Measurements from ENCODE around the gene ARID1A.

Gene ARID1A

DNA sequence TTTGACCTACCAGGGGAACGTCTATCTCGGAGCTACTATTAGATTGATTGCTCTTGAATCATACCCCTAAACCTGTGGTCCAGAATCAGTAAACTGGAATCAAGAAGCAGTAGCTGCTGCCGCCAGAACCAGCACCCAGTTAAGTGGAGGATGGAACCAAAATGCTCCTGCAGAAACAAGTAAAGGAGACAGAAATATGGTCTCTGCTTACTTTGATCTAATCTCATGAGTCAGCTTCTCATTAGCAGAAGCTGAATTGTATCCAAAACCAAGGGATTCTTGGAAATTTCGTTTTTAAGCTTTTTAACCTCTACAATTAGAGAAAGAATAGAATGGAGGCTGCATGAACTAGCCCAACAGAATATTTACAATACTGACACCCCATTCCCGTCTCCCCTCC, 49.4 kb downstream of the ARID1A start:
- no peaks in the 10 kb centered on the region for H3K9me3 ChIP-seq (ENCODE audit: control insufficient read depth in 2 of 2, low read length in 2 of 2)
- no peak overlapping the region for H3K9ac ChIP-seq (ENCODE audit: low read length in 2 of 2)
- H3K4me3 ChIP-seq (ENCODE audit: low read length in 2 of 2) = no peak overlapping the region
- H3K27me3 ChIP-seq (ENCODE audit: control insufficient read depth in 1 of 2, insufficient read depth in 2 of 2, low read length in 2 of 2) = no peaks in the 10 kb centered on the region
- H3K4me1 ChIP-seq (ENCODE audit: control insufficient read depth, insufficient read depth, low read length) = peaks cover 17% of the 10 kb centered on the region
- peaks cover 17% of the 10 kb centered on the region in 2 donors for H3K36me3 ChIP-seq (ENCODE audit: control insufficient read depth in 2 of 2, insufficient read depth in 2 of 2, low read length in 2 of 2)
- H3K27ac ChIP-seq (ENCODE audit: low read length) = no peak overlapping the region

DNA sequence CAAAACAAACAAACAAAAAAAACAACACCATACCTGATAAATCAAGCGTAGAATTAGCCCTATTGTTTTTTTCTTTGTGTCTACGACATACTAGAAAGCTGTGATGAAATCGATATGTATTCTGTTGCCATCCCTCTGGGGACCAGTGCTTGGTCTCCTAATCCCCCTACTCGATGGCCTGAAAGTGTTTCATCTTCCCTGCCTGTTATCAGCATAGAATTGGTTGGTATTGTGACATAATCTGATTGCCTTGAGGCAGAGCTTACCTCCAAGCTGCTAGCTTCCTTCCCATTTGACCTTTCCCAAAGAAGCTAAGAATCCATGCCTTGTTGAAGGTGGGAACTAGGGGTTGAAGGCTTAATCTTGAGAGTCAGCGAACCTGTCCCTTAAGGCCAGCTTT, 51.2 kb downstream of the ARID1A start:
- Histone ChIP-seq H3K9me3 (ENCODE audit: control insufficient read depth in 2 of 2, low read length in 2 of 2) (no peaks in the 10 kb centered on the region), H3K4me3 (ENCODE audit: low read length in 2 of 2) (no peak overlapping the region), H3K27ac (ENCODE audit: low read length) (no peak overlapping the region), H3K27me3 (ENCODE audit: control insufficient read depth in 1 of 2, insufficient read depth in 2 of 2, low read length in 2 of 2) (no peaks in the 10 kb centered on the region), H3K9ac (ENCODE audit: low read length in 2 of 2) (no peak overlapping the region), H3K36me3 (ENCODE audit: control insufficient read depth in 2 of 2, insufficient read depth in 2 of 2, low read length in 2 of 2) (peaks cover 11 to 18% of the 10 kb centered on the region in 2 donors), H3K4me1 (ENCODE audit: control insufficient read depth, insufficient read depth, low read length) (peaks cover 14% of the 10 kb centered on the region)

DNA sequence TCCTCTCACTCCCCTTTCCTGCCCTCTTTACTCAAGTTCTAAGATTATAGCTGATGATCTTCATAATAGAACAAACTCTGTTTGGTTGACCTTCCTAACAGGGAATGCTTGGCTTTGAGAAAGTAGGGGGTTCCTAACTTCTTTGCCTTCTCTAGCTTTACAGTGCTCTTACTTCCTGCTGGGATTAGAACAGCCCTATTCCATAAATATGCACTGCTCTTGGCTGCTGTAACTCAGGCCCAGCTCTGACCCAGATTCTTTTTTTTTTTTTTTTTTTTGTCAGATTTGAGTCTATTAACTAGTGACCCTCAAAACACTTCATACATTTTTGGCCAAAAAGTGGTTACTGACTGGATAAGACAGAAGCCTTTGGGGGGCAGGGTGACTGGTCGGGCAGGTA, 52.5 kb downstream of the ARID1A start:
- Histone ChIP-seq H3K9me3 (ENCODE audit: control insufficient read depth in 2 of 2, low read length in 2 of 2) (no peaks in the 10 kb centered on the region), H3K27ac (ENCODE audit: low read length) (no peak overlapping the region), H3K9ac (ENCODE audit: low read length in 2 of 2) (no peak overlapping the region), H3K4me1 (ENCODE audit: control insufficient read depth, insufficient read depth, low read length) (peaks cover 18% of the 10 kb centered on the region), H3K4me3 (ENCODE audit: low read length in 2 of 2) (no peak overlapping the region), H3K27me3 (ENCODE audit: control insufficient read depth in 1 of 2, insufficient read depth in 2 of 2, low read length in 2 of 2) (no peaks in the 10 kb centered on the region), H3K36me3 (ENCODE audit: control insufficient read depth in 2 of 2, insufficient read depth in 2 of 2, low read length in 2 of 2) (peaks cover 8 to 18% of the 10 kb centered on the region in 2 donors)

GRCh38 chr1:26749458-26749857, 53.6 kb downstream of the ARID1A start:
- H3K4me3 ChIP-seq (ENCODE audit: low read length in 2 of 2) = no peak overlapping the region
- H3K27ac ChIP-seq (ENCODE audit: low read length) = no peak overlapping the region
- H3K36me3 ChIP-seq (ENCODE audit: control insufficient read depth in 2 of 2, insufficient read depth in 2 of 2, low read length in 2 of 2) = peaks cover 8 to 15% of the 10 kb centered on the region in 2 donors
- peaks cover 13% of the 10 kb centered on the region for H3K4me1 ChIP-seq (ENCODE audit: control insufficient read depth, insufficient read depth, low read length)
- H3K9me3 ChIP-seq (ENCODE audit: control insufficient read depth in 2 of 2, low read length in 2 of 2) = no peaks in the 10 kb centered on the region
- H3K27me3 ChIP-seq (ENCODE audit: control insufficient read depth in 1 of 2, insufficient read depth in 2 of 2, low read length in 2 of 2) = no peaks in the 10 kb centered on the region
- no peak overlapping the region for H3K9ac ChIP-seq (ENCODE audit: low read length in 2 of 2)

DNA sequence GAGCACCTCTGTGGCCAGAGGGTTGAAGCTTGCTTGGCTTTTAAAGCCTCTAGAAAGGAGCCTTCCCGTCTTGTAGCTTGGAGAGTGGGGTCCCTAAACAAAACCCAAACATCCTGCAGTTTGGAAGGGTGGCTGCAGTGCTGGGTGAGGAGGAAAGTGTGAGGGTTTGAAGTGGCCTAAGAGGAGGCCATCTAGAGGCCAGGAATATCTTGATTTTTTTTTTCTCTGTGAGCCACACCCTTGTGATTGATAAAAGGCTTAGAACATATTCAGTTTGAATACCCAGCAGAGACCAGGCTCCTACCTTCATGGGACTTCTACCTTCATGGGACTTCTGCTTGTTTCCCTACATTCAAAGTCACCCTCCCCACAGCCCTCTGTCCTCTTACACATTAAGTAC, 54.6 kb downstream of the ARID1A start:
- H3K27me3 ChIP-seq (ENCODE audit: control insufficient read depth in 1 of 2, insufficient read depth in 2 of 2, low read length in 2 of 2) = no peaks in the 10 kb centered on the region
- peaks cover 0 to 15% of the 10 kb centered on the region in 2 donors for H3K36me3 ChIP-seq (ENCODE audit: control insufficient read depth in 2 of 2, insufficient read depth in 2 of 2, low read length in 2 of 2)
- H3K9me3 ChIP-seq (ENCODE audit: control insufficient read depth in 2 of 2, low read length in 2 of 2) = no peaks in the 10 kb centered on the region
- H3K27ac ChIP-seq (ENCODE audit: low read length) = no peak overlapping the region
- H3K4me3 ChIP-seq (ENCODE audit: low read length in 2 of 2) = no peak overlapping the region
- H3K4me1 ChIP-seq (ENCODE audit: control insufficient read depth, insufficient read depth, low read length) = peaks cover 10% of the 10 kb centered on the region
- H3K9ac ChIP-seq (ENCODE audit: low read length in 2 of 2) = no peak overlapping the region

DNA sequence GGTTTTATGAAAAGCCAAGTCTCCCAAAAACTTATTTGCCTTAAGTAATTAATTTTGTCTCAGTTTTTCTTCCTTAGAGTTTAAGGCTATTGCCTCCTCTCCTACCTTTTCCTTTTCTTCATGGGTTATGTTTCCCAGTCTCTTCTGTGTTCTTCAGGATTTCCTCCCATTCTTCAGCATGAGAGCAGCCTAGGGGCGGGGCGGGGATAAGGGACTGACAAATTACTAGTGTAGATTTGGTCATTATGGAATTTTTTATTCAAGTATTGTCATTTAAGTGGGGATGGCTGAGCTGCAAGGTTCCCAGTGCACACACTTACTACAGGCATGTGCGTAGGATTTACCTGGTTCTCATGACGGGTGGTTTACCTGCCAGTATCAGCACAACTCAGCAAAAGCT, 56.7 kb downstream of the ARID1A start:
- H3K36me3 ChIP-seq (ENCODE audit: control insufficient read depth in 2 of 2, insufficient read depth in 2 of 2, low read length in 2 of 2) = peaks cover 0 to 12% of the 10 kb centered on the region in 2 donors
- no peak overlapping the region for H3K27ac ChIP-seq (ENCODE audit: low read length)
- H3K4me3 ChIP-seq (ENCODE audit: low read length in 2 of 2) = no peak overlapping the region
- peaks cover 10% of the 10 kb centered on the region for H3K4me1 ChIP-seq (ENCODE audit: control insufficient read depth, insufficient read depth, low read length)
- H3K9me3 ChIP-seq (ENCODE audit: control insufficient read depth in 2 of 2, low read length in 2 of 2) = no peaks in the 10 kb centered on the region
- no peaks in the 10 kb centered on the region for H3K27me3 ChIP-seq (ENCODE audit: control insufficient read depth in 1 of 2, insufficient read depth in 2 of 2, low read length in 2 of 2)
- H3K9ac ChIP-seq (ENCODE audit: low read length in 2 of 2) = no peak overlapping the region

- Histone ChIP-seq H3K9me3 (ENCODE audit: control insufficient read depth in 2 of 2, low read length in 2 of 2) (no peaks in the 10 kb centered on the region), H3K4me3 (ENCODE audit: low read length in 2 of 2) (no peak overlapping the region), H3K9ac (ENCODE audit: low read length in 2 of 2) (no peak overlapping the region), H3K4me1 (ENCODE audit: control insufficient read depth, insufficient read depth, low read length) (peaks cover 10% of the 10 kb centered on the region), H3K36me3 (ENCODE audit: control insufficient read depth in 2 of 2, insufficient read depth in 2 of 2, low read length in 2 of 2) (peaks cover 4 to 23% of the 10 kb centered on the region in 2 donors), H3K27me3 (ENCODE audit: control insufficient read depth in 1 of 2, insufficient read depth in 2 of 2, low read length in 2 of 2) (no peaks in the 10 kb centered on the region), H3K27ac (ENCODE audit: low read length) (no peak overlapping the region)
Observed at GRCh38 chr1:26754086-26754874, 58.5 kb downstream of the ARID1A start.

DNA sequence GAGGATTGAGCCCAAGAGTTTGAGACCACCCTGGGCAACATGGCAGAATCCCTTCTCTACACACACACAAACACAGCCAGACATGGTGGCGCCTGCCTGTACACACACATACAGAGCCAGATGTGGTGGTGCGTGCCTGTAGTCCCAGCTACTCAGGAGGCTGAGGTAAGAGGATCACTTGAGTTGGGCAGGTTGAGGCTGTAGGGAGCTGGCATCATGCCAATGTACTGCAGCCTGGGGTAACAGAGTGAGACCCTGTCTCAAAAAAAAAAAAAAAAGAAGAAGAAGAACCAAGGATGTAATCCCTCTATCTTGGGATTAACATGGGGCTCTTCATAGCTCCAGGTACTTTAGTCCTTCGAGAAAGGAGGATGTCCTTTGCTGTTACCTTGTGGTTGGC, 62.5 kb downstream of the ARID1A start:
- no peaks in the 10 kb centered on the region for H3K9me3 ChIP-seq (ENCODE audit: control insufficient read depth in 2 of 2, low read length in 2 of 2)
- H3K9ac ChIP-seq (ENCODE audit: low read length in 2 of 2) = no peak overlapping the region
- no peak overlapping the region for H3K4me3 ChIP-seq (ENCODE audit: low read length in 2 of 2)
- no peaks in the 10 kb centered on the region for H3K27me3 ChIP-seq (ENCODE audit: control insufficient read depth in 1 of 2, insufficient read depth in 2 of 2, low read length in 2 of 2)
- peaks cover 21 to 37% of the 10 kb centered on the region in 2 donors for H3K36me3 ChIP-seq (ENCODE audit: control insufficient read depth in 2 of 2, insufficient read depth in 2 of 2, low read length in 2 of 2)
- no peak overlapping the region for H3K27ac ChIP-seq (ENCODE audit: low read length)
- H3K4me1 ChIP-seq (ENCODE audit: control insufficient read depth, insufficient read depth, low read length) = peaks cover 2% of the 10 kb centered on the region

DNA sequence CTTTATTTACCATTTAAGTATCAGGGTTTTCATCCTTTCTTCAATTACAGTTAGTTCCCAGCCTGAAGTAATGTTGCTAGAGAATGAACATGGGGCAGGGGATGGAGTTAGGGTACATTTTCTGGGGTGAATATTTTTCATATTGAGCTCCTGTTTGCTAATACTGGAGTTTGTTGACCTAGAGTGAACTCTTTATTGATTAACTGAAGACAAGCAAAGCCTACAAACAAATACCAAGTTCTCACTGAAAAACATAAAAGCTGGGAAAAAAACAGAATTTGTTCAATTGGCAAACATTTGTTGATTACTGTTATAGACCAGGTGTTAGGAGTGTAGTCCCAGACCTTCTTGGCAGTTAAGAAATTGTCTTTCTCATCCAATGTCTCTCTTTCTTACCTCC, 63.7 kb downstream of the ARID1A start:
- Histone ChIP-seq H3K36me3 (ENCODE audit: control insufficient read depth in 2 of 2, insufficient read depth in 2 of 2, low read length in 2 of 2) (peaks cover 21 to 41% of the 10 kb centered on the region in 2 donors), H3K4me1 (ENCODE audit: control insufficient read depth, insufficient read depth, low read length) (no peaks in the 10 kb centered on the region), H3K9me3 (ENCODE audit: control insufficient read depth in 2 of 2, low read length in 2 of 2) (no peaks in the 10 kb centered on the region), H3K4me3 (ENCODE audit: low read length in 2 of 2) (no peak overlapping the region), H3K9ac (ENCODE audit: low read length in 2 of 2) (no peak overlapping the region), H3K27ac (ENCODE audit: low read length) (no peak overlapping the region), H3K27me3 (ENCODE audit: control insufficient read depth in 1 of 2, insufficient read depth in 2 of 2, low read length in 2 of 2) (no peaks in the 10 kb centered on the region)

- H3K27ac ChIP-seq (ENCODE audit: low read length) = no peak overlapping the region
- H3K36me3 ChIP-seq (ENCODE audit: control insufficient read depth in 2 of 2, insufficient read depth in 2 of 2, low read length in 2 of 2) = peaks cover 24 to 46% of the 10 kb centered on the region in 2 donors
- H3K9ac ChIP-seq (ENCODE audit: low read length in 2 of 2) = no peak overlapping the region
Observed at GRCh38 chr1:26761217-26761616, 65.4 kb downstream of the ARID1A start.

GRCh38 chr1:26767714-26768113, 71.9 kb downstream of the ARID1A start:
- Histone ChIP-seq H3K9ac (ENCODE audit: low read length in 2 of 2) (no peak overlapping the region), H3K27me3 (ENCODE audit: control insufficient read depth in 1 of 2, insufficient read depth in 2 of 2, low read length in 2 of 2) (no peaks in the 10 kb centered on the region), H3K27ac (ENCODE audit: low read length) (no peak overlapping the region), H3K4me1 (ENCODE audit: control insufficient read depth, insufficient read depth, low read length) (peaks cover 24% of the 10 kb centered on the region), H3K9me3 (ENCODE audit: control insufficient read depth in 2 of 2, low read length in 2 of 2) (no peaks in the 10 kb centered on the region), H3K4me3 (ENCODE audit: low read length in 2 of 2) (no peak overlapping the region), H3K36me3 (ENCODE audit: control insufficient read depth in 2 of 2, insufficient read depth in 2 of 2, low read length in 2 of 2) (peaks cover 47 to 68% of the 10 kb centered on the region in 2 donors)

More at GRCh38 chr1:26761217-26761616, 65.4 kb downstream of the ARID1A start:
- no peaks in the 10 kb centered on the region for H3K9me3 ChIP-seq (ENCODE audit: control insufficient read depth in 2 of 2, low read length in 2 of 2)
- no peak overlapping the region for H3K4me3 ChIP-seq (ENCODE audit: low read length in 2 of 2)
- no peaks in the 10 kb centered on the region for H3K4me1 ChIP-seq (ENCODE audit: control insufficient read depth, insufficient read depth, low read length)
- no peaks in the 10 kb centered on the region for H3K27me3 ChIP-seq (ENCODE audit: control insufficient read depth in 1 of 2, insufficient read depth in 2 of 2, low read length in 2 of 2)

Measured in stomach smooth muscle (tissue), 2 donors.